Endothelial cell of umbilical vein (primary cell): ENCODE data around the gene GATAD2A. TPM values are rescaled to one million over a fixed set of nuclear protein-coding genes. Genes with fewer than 3 reads are reported as not detected.

Experiments
- BruUV-seq: library from RNA; stranded (reverse); fragments of 400-500 nt; replicated peaks from 2 replicates; lab custom pipeline; 2021; lab: Mats Ljungman, UMichigan
- CTCF ChIA-PET: fragments of 300-600, 350-600 bp; sonication (Branson Sonifier 250); formaldehyde crosslinking; loops from one replicate; lab custom pipeline; 2021; ENCODE audit warnings: antibody characterized with exemption, inconsistent platforms; lab: Charles Lee
- POLR2A ChIA-PET: fragments of 300-600, 350-600 bp; sonication (Branson Sonifier 250); formaldehyde crosslinking; loops from one replicate; lab custom pipeline; 2021; ENCODE audit warnings: antibody characterized with exemption, inconsistent platforms; lab: Charles Lee
- DNase-seq: peaks from one replicate; pipeline ENCODE4 v3.0.0-alpha.2; 2011; ENCODE audit warnings: low read depth, low spot score
- FAIRE-seq: peaks from 2 replicates; lab custom pipeline; 2011; peaks lifted over from hg19 to GRCh38; lab: Jason Lieb, UNC
- H2AFZ ChIP-seq: 2 replicates; pipeline ENCODE4 v1.6.0; 2012; ENCODE audit warnings: low read depth, low read length, control low read depth, inconsistent platforms
- H3K27ac ChIP-seq: 2 replicates; pipeline ENCODE4 v1.5.1; 2011; ENCODE audit warnings: low read depth, mild to moderate bottlenecking, control low read depth, low read length, moderate library complexity; ENCODE audit not compliant: insufficient read depth
- H3K27me3 ChIP-seq, 2 experiments: 2 replicates each; pipeline versions ENCODE4 v1.6.0 to v1.6.1; 2011; ENCODE audit warnings: low read length in 2 of 2, mixed read lengths in 1 of 2; ENCODE audit not compliant: control insufficient read depth in 2 of 2, insufficient read depth in 2 of 2
- H3K36me3 ChIP-seq, 2 experiments: 2 replicates in 1 of 2; 3 replicates in 1 of 2; pipeline ENCODE4 v1.5.1; 2011; ENCODE audit warnings: low read length in 2 of 2, mild to moderate bottlenecking in 1 of 2, moderate library complexity in 1 of 2; ENCODE audit not compliant: control insufficient read depth in 2 of 2, insufficient read depth in 2 of 2; ENCODE audit errors: extremely low read depth in 1 of 2
- H3K4me1 ChIP-seq: 3 replicates; pipeline ENCODE4 v1.5.1; 2011; ENCODE audit warnings: mild to moderate bottlenecking, low read length; ENCODE audit not compliant: control insufficient read depth, insufficient read depth; ENCODE audit errors: extremely low read depth
- H3K4me2 ChIP-seq: 2 replicates; pipeline ENCODE4 v1.6.1; 2011; ENCODE audit warnings: low read length, control low read depth, mixed read lengths; ENCODE audit not compliant: insufficient read depth
- H3K4me3 ChIP-seq, 3 experiments: fragments of 200-600 bp in 1 of 3; sonication (generic), shearing (Covaris generic) in 1 of 3; replicated peaks in 1 of 3; 2 replicates each; pipeline ENCODE4 v1.5.1; 2011 to 2016; ENCODE audit warnings: control low read depth in 3 of 3, low read length in 3 of 3, mild to moderate bottlenecking in 2 of 3, inconsistent platforms in 1 of 3, low read depth in 1 of 3, moderate library complexity in 1 of 3; ENCODE audit not compliant: insufficient read depth in 1 of 3
- H3K79me2 ChIP-seq: 2 replicates; pipeline ENCODE4 v1.6.0; 2012; ENCODE audit warnings: low read length, inconsistent platforms; ENCODE audit not compliant: control insufficient read depth, insufficient read depth
- H3K9ac ChIP-seq: replicated peaks from 2 replicates; pipeline ENCODE3; 2011; ENCODE audit warnings: low read length, control low read depth; ENCODE audit not compliant: insufficient read depth; ENCODE audit errors: extremely low read depth
- H3K9me1 ChIP-seq: replicated peaks from 3 replicates; pipeline ENCODE4 v1.6.0; 2011; ENCODE audit warnings: mild to moderate bottlenecking, low read length; ENCODE audit not compliant: control insufficient read depth, insufficient read depth; ENCODE audit errors: extremely low read depth
- H3K9me3 ChIP-seq: replicated peaks from 2 replicates; pipeline ENCODE4 v1.5.1; 2012; ENCODE audit warnings: low read length, inconsistent platforms; ENCODE audit not compliant: control insufficient read depth, insufficient read depth
- H4K20me1 ChIP-seq: replicated peaks from 2 replicates; pipeline ENCODE3; 2011; ENCODE audit warnings: mild to moderate bottlenecking, low read length; ENCODE audit not compliant: control insufficient read depth, insufficient read depth; ENCODE audit errors: extremely low read depth
- CTCF ChIP-seq, 2 donors: IDR thresholded peaks; 1 replicate in 1 of 2; 2 replicates in 1 of 2; pipeline ENCODE4 v1.5.1; 2011; ENCODE audit warnings: low read length in 2 of 2, mild to moderate bottlenecking in 2 of 2, moderate library complexity in 2 of 2, control low read depth in 1 of 2, inconsistent platforms in 1 of 2, low read depth in 1 of 2; ENCODE audit not compliant: insufficient read depth in 1 of 2; ENCODE audit errors: extremely low read depth in 1 of 2
- EZH2 ChIP-seq: IDR thresholded peaks from 2 replicates; pipeline ENCODE4 v1.6.1; 2012; ENCODE audit warnings: borderline replicate concordance, low read depth, mild to moderate bottlenecking, moderate library complexity, low read length, inconsistent platforms; ENCODE audit not compliant: severe bottlenecking
- FOS ChIP-seq: IDR thresholded peaks from 2 replicates; pipeline ENCODE4 v1.6.1; 2011; ENCODE audit warnings: mild to moderate bottlenecking, low read length, moderate library complexity, borderline replicate concordance; ENCODE audit not compliant: insufficient read depth
- GATA2 ChIP-seq: IDR thresholded peaks from 2 replicates; pipeline ENCODE4 v1.7.0; 2011; ENCODE audit warnings: low read depth, mild to moderate bottlenecking, moderate library complexity, mixed read lengths, low read length; ENCODE audit not compliant: insufficient read length, insufficient read depth
- JUN ChIP-seq: IDR thresholded peaks from 2 replicates; pipeline ENCODE4 v1.6.1; 2011; ENCODE audit warnings: borderline replicate concordance, low read depth; ENCODE audit not compliant: insufficient read length, insufficient read depth
- MAX ChIP-seq: IDR thresholded peaks from 2 replicates; pipeline ENCODE4 v1.6.1; 2011; ENCODE audit not compliant: insufficient read depth, insufficient read length
- MYC ChIP-seq: IDR thresholded peaks from one replicate; pipeline ENCODE4 v1.6.1; 2011; ENCODE audit warnings: mild to moderate bottlenecking, low read depth, low read length
- POLR2A ChIP-seq: IDR thresholded peaks from 2 replicates; pipeline ENCODE4 v1.6.1; 2012; ENCODE audit warnings: low read depth, mild to moderate bottlenecking, control low read depth, low read length
- POLR2AphosphoS5 ChIP-seq: IDR thresholded peaks from 2 replicates; pipeline ENCODE4 v1.6.1; 2012; ENCODE audit warnings: low read depth, mild to moderate bottlenecking, control low read depth, low read length, moderate library complexity; ENCODE audit not compliant: insufficient read depth
- dilution Hi-C: fragments of 300-500 bp; cut with MboI; formaldehyde crosslinking; loops from one replicate; pipeline ENCODE4 v1.15.0; 2019; ENCODE audit warnings: low sequenced_read_pairs; ENCODE audit not compliant: extremely low pct_ligation_motif_present
- intact Hi-C: fragments of 100-400 bp; cut with micrococcal nuclease; formaldehyde crosslinking; loops from one replicate; pipeline ENCODE4 v1.10.0; 2022
- polyA plus RNA-seq, 4 experiments: library from polyadenylated mRNA; depleted of rRNA in 3 of 4; stranded (reverse) in 3 of 4; unstranded in 1 of 4; fragments of >200 nt; gene quantifications; 2 replicates each; pipeline versions ENCODE4 v1.2.1 to v1.2.3, GENCODE V29; 2011 to 2012; ENCODE audit warnings: missing spikeins in 1 of 4
- total RNA-seq: library from RNA; stranded (reverse); gene quantifications from 2 replicates; pipeline ENCODE4 v1.2.3, GENCODE V29; 2021

The GATAD2A gene
- total and polyA plus RNA-seq, 2 donors (not counting 3 experiments of a cell fraction or from before 2014, with no cell fraction given): 27.3 to 134 TPM

GRCh38 chr19:19485161-19485997 is 79.9 kb downstream of the GATAD2A start:
- Histone ChIP-seq H3K36me3 (peaks cover 0 to 9% of the 10 kb centered on the region in 2 experiments), H4K20me1 (no peaks in the 10 kb centered on the region), H3K27ac (no peak overlapping the region), H3K27me3 (no peaks in the 10 kb centered on the region), H3K79me2 (peaks cover 73% of the 10 kb centered on the region), H2AFZ (no peak overlapping the region), H3K4me2 (no peak overlapping the region), H3K9me1 (no peaks in the 10 kb centered on the region), H3K9ac (no peak overlapping the region), H3K9me3 (no peaks in the 10 kb centered on the region), H3K4me3 (no peak overlapping the region), H3K4me1 (peaks cover 29% of the 10 kb centered on the region)
- intact Hi-C loops: loop anchor here (10.0 kb wide), 1 partner anchor 291 kb away; the partner anchor contains the start of genes BORCS8 and RFXANK
- ChIA-PET POLR2A (no interaction called here), CTCF (no interaction called here)
- no peak for DNase-seq
- FAIRE-seq: no peak
- dilution Hi-C loops: no loop called here
- TF ChIP-seq MYC (no peak), POLR2AphosphoS5 (no peak), JUN (no peak), FOS (no peak), MAX (no peak), POLR2A (no peak), CTCF (IDR thresholded peaks at IDR 0.05; ENCODE audit: extremely low read depth in 1 of 2, insufficient read depth in 1 of 2, low read depth in 1 of 2, low read length in 2 of 2) (no peak), EZH2 (no peak), GATA2 (no peak)
- no TSS peak for BruUV-seq
